H1 (cell line): ENCODE measurements around the gene PITPNM1. TPM values are rescaled to one million over a fixed set of nuclear protein-coding genes. Genes with fewer than 3 reads are reported as not detected.

Experiments
- ATF3 ChIP-seq: IDR thresholded peaks from 2 replicates; pipeline ENCODE4 v1.6.1; 2011; ENCODE audit warnings: low read depth, mild to moderate bottlenecking, low read length; ENCODE audit not compliant: insufficient read depth
- CBX8 ChIP-seq: fragments of 300-800, 300-1000 bp; sonication (generic); IDR thresholded peaks from 2 replicates; pipeline ENCODE4 v1.7.1; 2016; ENCODE audit warnings: low read depth, low read length, borderline replicate concordance
- CHD1 ChIP-seq: IDR thresholded peaks from 2 replicates; pipeline ENCODE4 v1.6.1; 2012; ENCODE audit warnings: low read depth, low read length, improper control_type of control experiment
- CHD2 ChIP-seq: IDR thresholded peaks from 2 replicates; pipeline ENCODE4 v1.6.1; 2012; ENCODE audit warnings: low read length, improper control_type of control experiment
- EGR1 ChIP-seq: IDR thresholded peaks from 2 replicates; pipeline ENCODE4 v1.6.1; 2011; ENCODE audit warnings: low read depth, low read length, borderline replicate concordance
- TCF12 ChIP-seq: IDR thresholded peaks from 2 replicates; pipeline ENCODE4 v1.6.1; 2011; ENCODE audit warnings: low read depth, mild to moderate bottlenecking, low read length
- polyA plus RNA-seq, 7 experiments: library from polyadenylated mRNA; depleted of rRNA in 3 of 7; stranded (reverse) in 5 of 7; unstranded in 2 of 7; fragments of >200 nt in 5 of 7; fragments of 200-250 nt in 2 of 7; gene quantifications; 1 replicate in 5 of 7; 2 replicates in 1 of 7; 4 replicates in 1 of 7; pipeline versions ENCODE4 v1.2.1 to v1.2.3, GENCODE V29; 2011 to 2013; ENCODE audit warnings: missing spikeins in 2 of 7, mixed read lengths in 2 of 7
- total RNA-seq: library from RNA; stranded (reverse); fragmentation: NEBNext Ultra II Directional; extraction: Animal tissue kit (Norgen Biotek cat#: 25700); gene quantifications from 2 replicates; pipeline ENCODE4 v1.2.1, GENCODE V29; 2021

Gene PITPNM1
- total and polyA plus RNA-seq, 2 of the 8 experiments (the other 6 are each of a cell fraction or from before 2014, with no cell fraction given), result 27.2 to 52.7 TPM

- TF ChIP-seq CBX8 (no peak), EGR1 (no peak), CHD2 (no peak), CHD1 (no peak), ATF3 (no peak), TCF12 (no peak)
Observed at GRCh38 chr11:67489885-67490726, 15.1 kb downstream of the PITPNM1 start (continued).
